ENCODE results near the gene PGA3. TPM values are rescaled to one million over a fixed set of nuclear protein-coding genes. Genes with fewer than 3 reads are reported as not detected.
"Not testable (repeated sequence)": the region's sequence is repeated elsewhere in the genome, so short reads cannot be mapped to it uniquely, and the experiment has no call there.

Gene PGA3
- total RNA-seq, 1 donor from 2014 or later: 1.3 TPM

GRCh38 chr11:61240288-61240687 lies 37.0 kb downstream of the PGA3 start:
- not testable (repeated sequence) for H3K27me3 Mint-ChIP-seq; H3K36me3 Mint-ChIP-seq; H3K9me3 Mint-ChIP-seq; H3K4me1 Mint-ChIP-seq (ENCODE audit: unreplicated experiment); DNase-seq (ENCODE audit: extremely low spot score, unreplicated experiment); H3K4me3 Mint-ChIP-seq; H3K27ac Mint-ChIP-seq

GRCh38 chr11:61240875-61241274 lies 37.6 kb downstream of the PGA3 start, which contains the start of gene PGA5:
PGA5 (plus strand) TSS chr11:61241175; CDS start chr11:61241227, 52 bp downstream.
- H3K4me1 Mint-ChIP-seq (ENCODE audit: unreplicated experiment); H3K4me3 Mint-ChIP-seq; H3K27ac Mint-ChIP-seq; H3K9me3 Mint-ChIP-seq; H3K36me3 Mint-ChIP-seq; DNase-seq (ENCODE audit: extremely low spot score, unreplicated experiment); H3K27me3 Mint-ChIP-seq: not testable (repeated sequence)

GRCh38 chr11:61241526-61241925 lies 38.2 kb downstream of the PGA3 start:
- H3K4me3 Mint-ChIP-seq; H3K4me1 Mint-ChIP-seq (ENCODE audit: unreplicated experiment); H3K9me3 Mint-ChIP-seq; DNase-seq (ENCODE audit: extremely low spot score, unreplicated experiment); H3K27me3 Mint-ChIP-seq; H3K27ac Mint-ChIP-seq; H3K36me3 Mint-ChIP-seq: not testable (repeated sequence)

- H3K4me1 Mint-ChIP-seq (ENCODE audit: unreplicated experiment); DNase-seq (ENCODE audit: extremely low spot score, unreplicated experiment); H3K4me3 Mint-ChIP-seq; H3K27me3 Mint-ChIP-seq; H3K36me3 Mint-ChIP-seq; H3K9me3 Mint-ChIP-seq; H3K27ac Mint-ChIP-seq: not testable (repeated sequence)
Observed at GRCh38 chr11:61245284-61245964, 42.1 kb downstream of the PGA3 start.

- not testable (repeated sequence) for H3K4me1 Mint-ChIP-seq (ENCODE audit: unreplicated experiment); H3K27ac Mint-ChIP-seq; H3K36me3 Mint-ChIP-seq; H3K9me3 Mint-ChIP-seq; H3K27me3 Mint-ChIP-seq; H3K4me3 Mint-ChIP-seq; DNase-seq (ENCODE audit: extremely low spot score, unreplicated experiment)
Observed at GRCh38 chr11:61248071-61248470, 44.8 kb downstream of the PGA3 start.

- not testable (repeated sequence) for H3K4me3 Mint-ChIP-seq; H3K27me3 Mint-ChIP-seq; H3K4me1 Mint-ChIP-seq (ENCODE audit: unreplicated experiment); DNase-seq (ENCODE audit: extremely low spot score, unreplicated experiment); H3K9me3 Mint-ChIP-seq; H3K27ac Mint-ChIP-seq; H3K36me3 Mint-ChIP-seq
Observed at GRCh38 chr11:61249201-61249600, 45.9 kb downstream of the PGA3 start.

- not testable (repeated sequence) for H3K27ac Mint-ChIP-seq
Observed at GRCh38 chr11:61250796-61251765, 47.8 kb downstream of the PGA3 start.

GRCh38 chr11:61252332-61252731 lies 49.0 kb downstream of the PGA3 start:
- not testable (repeated sequence) for H3K9me3 Mint-ChIP-seq, H3K27ac Mint-ChIP-seq

More at GRCh38 chr11:61250796-61251765, 47.8 kb downstream of the PGA3 start:
- not testable (repeated sequence) for H3K4me3 Mint-ChIP-seq; H3K4me1 Mint-ChIP-seq (ENCODE audit: unreplicated experiment); H3K36me3 Mint-ChIP-seq; H3K27me3 Mint-ChIP-seq; H3K9me3 Mint-ChIP-seq; DNase-seq (ENCODE audit: extremely low spot score, unreplicated experiment)

GRCh38 chr11:61254403-61255025 lies 51.2 kb downstream of the PGA3 start:
- H3K27me3 Mint-ChIP-seq: no peaks in the 10 kb centered on the region
- H3K9me3 Mint-ChIP-seq: no peaks in the 10 kb centered on the region
- H3K27ac Mint-ChIP-seq: no peak overlapping the region
- no peak for DNase-seq (ENCODE audit: extremely low spot score, unreplicated experiment)
- H3K36me3 Mint-ChIP-seq: no peaks in the 10 kb centered on the region
- H3K4me3 Mint-ChIP-seq: no peak overlapping the region
- TF ChIP-seq CTCF (conservative IDR thresholded peaks at IDR 0.05): peak; percentile 86
- H3K4me1 Mint-ChIP-seq (ENCODE audit: unreplicated experiment): no peaks in the 10 kb centered on the region

More at GRCh38 chr11:61252332-61252731, 49.0 kb downstream of the PGA3 start:
- not testable (repeated sequence) for H3K4me1 Mint-ChIP-seq (ENCODE audit: unreplicated experiment); H3K27me3 Mint-ChIP-seq; H3K4me3 Mint-ChIP-seq; DNase-seq (ENCODE audit: extremely low spot score, unreplicated experiment); H3K36me3 Mint-ChIP-seq
